ENCODE results near the gene HRAS.

DNA sequence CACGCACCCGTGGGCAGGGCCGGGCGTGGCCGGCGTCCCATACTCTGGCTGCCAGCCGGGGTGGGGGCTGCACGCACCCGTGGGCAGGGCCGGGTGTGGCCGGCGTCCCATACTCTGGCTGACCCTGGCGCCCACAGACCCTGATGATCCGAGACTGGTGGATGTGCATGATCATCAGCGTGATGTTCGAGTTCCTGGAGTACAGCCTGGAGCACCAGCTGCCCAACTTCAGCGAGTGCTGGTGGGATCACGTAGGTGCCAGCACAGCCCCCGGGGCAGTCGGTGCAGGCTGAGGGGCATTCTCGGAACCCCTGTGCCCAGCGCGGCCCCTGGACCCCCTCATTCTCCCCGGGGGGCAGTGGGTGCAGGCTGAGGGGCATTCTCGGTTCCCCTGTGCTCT lies 47.3 kb downstream of the HRAS start:
- TF ChIP-seq, protein P1, sequence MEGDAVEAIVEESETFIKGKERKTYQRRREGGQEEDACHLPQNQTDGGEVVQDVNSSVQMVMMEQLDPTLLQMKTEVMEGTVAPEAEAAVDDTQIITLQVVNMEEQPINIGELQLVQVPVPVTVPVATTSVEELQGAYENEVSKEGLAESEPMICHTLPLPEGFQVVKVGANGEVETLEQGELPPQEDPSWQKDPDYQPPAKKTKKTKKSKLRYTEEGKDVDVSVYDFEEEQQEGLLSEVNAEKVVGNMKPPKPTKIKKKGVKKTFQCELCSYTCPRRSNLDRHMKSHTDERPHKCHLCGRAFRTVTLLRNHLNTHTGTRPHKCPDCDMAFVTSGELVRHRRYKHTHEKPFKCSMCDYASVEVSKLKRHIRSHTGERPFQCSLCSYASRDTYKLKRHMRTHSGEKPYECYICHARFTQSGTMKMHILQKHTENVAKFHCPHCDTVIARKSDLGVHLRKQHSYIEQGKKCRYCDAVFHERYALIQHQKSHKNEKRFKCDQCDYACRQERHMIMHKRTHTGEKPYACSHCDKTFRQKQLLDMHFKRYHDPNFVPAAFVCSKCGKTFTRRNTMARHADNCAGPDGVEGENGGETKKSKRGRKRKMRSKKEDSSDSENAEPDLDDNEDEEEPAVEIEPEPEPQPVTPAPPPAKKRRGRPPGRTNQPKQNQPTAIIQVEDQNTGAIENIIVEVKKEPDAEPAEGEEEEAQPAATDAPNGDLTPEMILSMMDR (IDR thresholded peaks at IDR 0.05), result no peak
- TF ChIP-seq POLR2AphosphoS5 (IDR thresholded peaks at IDR 0.05; ENCODE audit: low read depth, low read length) (no peak), SIN3A (IDR thresholded peaks at IDR 0.05; ENCODE audit: borderline replicate concordance, insufficient read depth, low read depth, low read length) (no peak), TCF7L2 (IDR thresholded peaks at IDR 0.05; ENCODE audit: low read depth, low read length) (no peak)

Measured in Panc1 (cell line).